OCI-LY7 (cell line): ENCODE measurements around the gene KCMF1. TPM values are rescaled to one million over a fixed set of nuclear protein-coding genes. Genes with fewer than 3 reads are reported as not detected.

ENCODE experiments used
- BruUV-seq: library from RNA; stranded (reverse); fragments of 400-500 nt; replicated peaks from 2 replicates; lab custom pipeline; 2021; lab: Mats Ljungman, UMichigan
- CTCF ChIA-PET: fragments of 300-600 bp; sonication (Branson Sonifier 250); formaldehyde crosslinking; loops from one replicate; lab custom pipeline; 2022; ENCODE audit warnings: antibody characterized with exemption; ENCODE audit not compliant: unreplicated experiment; lab: Charles Lee
- POLR2A ChIA-PET: fragments of 300-600 bp; sonication (Branson Sonifier 250); formaldehyde crosslinking; loops from one replicate; lab custom pipeline; 2022; ENCODE audit warnings: antibody characterized with exemption; lab: Charles Lee
- DNase-seq: peaks from one replicate; pipeline ENCODE4 v3.0.0-alpha.2; 2015; ENCODE audit warnings: low spot score
- H2AFZ ChIP-seq: fragments of 200-600 bp; sonication (generic), shearing (Covaris generic); 2 replicates; pipeline ENCODE4 v1.6.1; 2014; ENCODE audit warnings: mild to moderate bottlenecking, antibody characterized with exemption, low read length, moderate library complexity
- H3K27ac ChIP-seq: fragments of 200-600 bp; sonication (generic); 2 replicates; pipeline ENCODE4 v1.5.1; 2014; ENCODE audit warnings: mixed run types, low read depth, mild to moderate bottlenecking, moderate library complexity, low read length, inconsistent platforms; ENCODE audit not compliant: poor library complexity, severe bottlenecking
- H3K36me3 ChIP-seq: fragments of 200-600 bp; sonication (generic); 2 replicates; pipeline ENCODE4 v1.6.1; 2014; ENCODE audit warnings: mild to moderate bottlenecking, antibody characterized with exemption, low read length, moderate library complexity, mixed read lengths; ENCODE audit not compliant: insufficient read depth
- H3K4me1 ChIP-seq: fragments of 200-600 bp; sonication (generic); 2 replicates; pipeline ENCODE4 v1.5.1; 2014; ENCODE audit warnings: mild to moderate bottlenecking, low read length; ENCODE audit not compliant: insufficient read depth, poor library complexity, severe bottlenecking
- H3K4me2 ChIP-seq: fragments of 200-600 bp; sonication (generic); 2 replicates; pipeline ENCODE4 v1.6.1; 2014; ENCODE audit warnings: mild to moderate bottlenecking, low read length
- H3K4me3 ChIP-seq: fragments of 200-600 bp; sonication (generic); 2 replicates; pipeline ENCODE4 v1.5.1; 2014; ENCODE audit warnings: mild to moderate bottlenecking, low read depth, low read length; ENCODE audit not compliant: poor library complexity, severe bottlenecking
- H3K79me2 ChIP-seq: fragments of 200-600 bp; sonication (generic); 2 replicates; pipeline ENCODE4 v1.6.1; 2016; ENCODE audit warnings: low read depth, mild to moderate bottlenecking, low read length, moderate library complexity, mixed read lengths; ENCODE audit not compliant: insufficient read depth
- H3K9me2 ChIP-seq: fragments of 200-600 bp; sonication (generic); 2 replicates; pipeline ENCODE4 v1.6.1; 2016; ENCODE audit warnings: mild to moderate bottlenecking, low read length, mixed read lengths; ENCODE audit not compliant: insufficient read depth
- H3K9me3 ChIP-seq: fragments of 200-600 bp; sonication (generic); 2 replicates; pipeline ENCODE4 v1.6.1; 2014; ENCODE audit warnings: mild to moderate bottlenecking, mixed run types, low read length, mixed read lengths
- H4K20me1 ChIP-seq: fragments of 200-600 bp; sonication (generic); 2 replicates; pipeline ENCODE4 v1.6.1; 2014; ENCODE audit warnings: mild to moderate bottlenecking, antibody characterized with exemption, low read length, moderate library complexity, mixed read lengths; ENCODE audit not compliant: insufficient read depth
- EZH2phosphoT487 ChIP-seq: fragments of 200-600 bp; sonication (generic); IDR thresholded peaks from 2 replicates; pipeline ENCODE4 v1.6.1; 2018; ENCODE audit warnings: low read depth, borderline replicate concordance, mild to moderate bottlenecking, mixed run types, antibody characterized with exemption, low read length, moderate library complexity, mixed read lengths
- intact Hi-C: fragments of 100-400 bp; cut with micrococcal nuclease; formaldehyde crosslinking; loops from one replicate; pipeline ENCODE4 v1.10.0; 2022; ENCODE audit not compliant: unreplicated experiment
- total RNA-seq, 2 experiments: library from RNA; depleted of rRNA in 1 of 2; stranded (reverse); fragments of >200 nt in 1 of 2; shearing (Covaris generic) in 1 of 2; gene quantifications; 2 replicates each; pipeline ENCODE4 v1.2.3, GENCODE V29; 2014 to 2022
- TF ChIP-seq, protein P1 (sequence below): fragments of 200-600 bp; sonication (generic); conservative IDR thresholded peaks from 2 replicates; pipeline ENCODE4 v1.5.1; 2014; ENCODE audit warnings: mild to moderate bottlenecking, antibody characterized with exemption, low read length, moderate library complexity, mixed read lengths

The KCMF1 gene
- total RNA-seq, 2 experiments from 2014 or later: 42.2 to 95.1 TPM

DNA sequence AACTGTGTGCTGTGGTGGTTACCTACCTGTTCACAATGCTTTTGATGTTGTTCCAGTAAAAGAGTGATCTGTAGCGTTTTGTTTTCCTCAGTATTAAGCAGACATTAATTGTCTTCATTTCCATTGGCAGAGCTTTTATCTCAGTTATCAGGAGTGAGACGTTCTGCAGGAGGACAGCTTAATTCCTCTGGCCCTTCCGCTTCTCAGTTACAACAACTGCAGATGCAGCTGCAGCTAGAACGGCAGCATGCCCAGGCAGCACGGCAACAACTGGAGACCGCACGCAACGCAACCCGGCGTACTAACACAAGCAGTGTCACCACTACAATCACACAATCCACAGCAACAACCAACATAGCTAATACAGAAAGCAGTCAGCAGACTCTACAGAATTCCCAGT is 78.3 kb downstream of the KCMF1 start:
- no peaks in the 10 kb centered on the region for H3K4me1 ChIP-seq
- H3K4me2 ChIP-seq: no peak overlapping the region
- peaks cover 93% of the 10 kb centered on the region for H3K36me3 ChIP-seq
- CTCF ChIA-PET: no interaction called here
- BruUV-seq: no TSS peak
- H3K9me3 ChIP-seq: no peaks in the 10 kb centered on the region
- no peaks in the 10 kb centered on the region for H3K9me2 ChIP-seq
- H4K20me1 ChIP-seq: no peaks in the 10 kb centered on the region
- no peak overlapping the region for H3K27ac ChIP-seq
- POLR2A ChIA-PET: interaction anchor here (0.6 to 0.9 kb wide), 2 partner anchors 51 to 103 kb away, joined by 3 read pairs; no protein-coding TSS in a partner anchor
- H2AFZ ChIP-seq: no peak overlapping the region
- H3K4me3 ChIP-seq: no peak overlapping the region
- no peak for TF ChIP-seq EZH2phosphoT487
- TF ChIP-seq, protein P1, sequence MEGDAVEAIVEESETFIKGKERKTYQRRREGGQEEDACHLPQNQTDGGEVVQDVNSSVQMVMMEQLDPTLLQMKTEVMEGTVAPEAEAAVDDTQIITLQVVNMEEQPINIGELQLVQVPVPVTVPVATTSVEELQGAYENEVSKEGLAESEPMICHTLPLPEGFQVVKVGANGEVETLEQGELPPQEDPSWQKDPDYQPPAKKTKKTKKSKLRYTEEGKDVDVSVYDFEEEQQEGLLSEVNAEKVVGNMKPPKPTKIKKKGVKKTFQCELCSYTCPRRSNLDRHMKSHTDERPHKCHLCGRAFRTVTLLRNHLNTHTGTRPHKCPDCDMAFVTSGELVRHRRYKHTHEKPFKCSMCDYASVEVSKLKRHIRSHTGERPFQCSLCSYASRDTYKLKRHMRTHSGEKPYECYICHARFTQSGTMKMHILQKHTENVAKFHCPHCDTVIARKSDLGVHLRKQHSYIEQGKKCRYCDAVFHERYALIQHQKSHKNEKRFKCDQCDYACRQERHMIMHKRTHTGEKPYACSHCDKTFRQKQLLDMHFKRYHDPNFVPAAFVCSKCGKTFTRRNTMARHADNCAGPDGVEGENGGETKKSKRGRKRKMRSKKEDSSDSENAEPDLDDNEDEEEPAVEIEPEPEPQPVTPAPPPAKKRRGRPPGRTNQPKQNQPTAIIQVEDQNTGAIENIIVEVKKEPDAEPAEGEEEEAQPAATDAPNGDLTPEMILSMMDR: no peak
- no peak for DNase-seq
- intact Hi-C loops: no loop called here
- no peaks in the 10 kb centered on the region for H3K79me2 ChIP-seq

DNA sequence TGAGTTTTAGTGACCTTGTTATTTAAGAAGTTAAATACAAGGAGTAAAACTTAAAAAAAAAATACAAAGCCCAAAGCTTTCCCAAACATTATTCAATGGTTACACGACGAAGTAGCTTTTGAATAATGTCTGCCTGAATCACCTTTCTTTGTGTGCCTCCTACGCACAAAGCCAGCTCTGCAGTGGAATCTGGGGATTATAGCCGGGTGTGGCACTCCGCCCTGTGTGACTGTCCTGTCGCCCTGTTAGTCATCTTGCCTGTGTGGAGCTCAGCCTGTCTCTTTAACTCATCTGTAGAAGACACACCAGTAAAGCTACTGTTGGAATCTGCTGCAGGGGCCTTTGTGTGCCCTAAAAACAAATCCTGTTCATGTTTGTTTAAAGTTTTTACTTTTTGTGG is 82.8 kb downstream of the KCMF1 start:
- no peak for DNase-seq
- POLR2A ChIA-PET: interaction anchor here (0.6 to 1.6 kb wide), 6 partner anchors 8 to 242 kb away, joined by 3 to 6 read pairs (median 3); no protein-coding TSS in a partner anchor
- CTCF ChIA-PET: interaction anchor here (0.6 kb wide), 1 partner anchor 127 kb away, joined by 6 read pairs; no protein-coding TSS in a partner anchor

More for the DNA sequence above, 82.8 kb downstream of the KCMF1 start:
- TF ChIP-seq, protein P1: no peak
- TF ChIP-seq EZH2phosphoT487: no peak
- peaks cover 60% of the 10 kb centered on the region for H3K36me3 ChIP-seq
- no TSS peak for BruUV-seq
- H3K4me1 ChIP-seq: no peaks in the 10 kb centered on the region
- H3K79me2 ChIP-seq: no peaks in the 10 kb centered on the region
- H2AFZ ChIP-seq: no peak overlapping the region
- no peak overlapping the region for H3K27ac ChIP-seq
- no peaks in the 10 kb centered on the region for H4K20me1 ChIP-seq
- intact Hi-C loops: no loop called here
- no peaks in the 10 kb centered on the region for H3K9me2 ChIP-seq
- no peaks in the 10 kb centered on the region for H3K9me3 ChIP-seq
- H3K4me3 ChIP-seq: no peak overlapping the region
- H3K4me2 ChIP-seq: no peak overlapping the region
